Esophagus muscularis mucosa (tissue), 3 donors: ENCODE results near the gene CAMTA1.

Experiments
- POLR2AphosphoS5 ChIP-seq, 2 donors: sonication (generic); formaldehyde crosslinking; IDR thresholded peaks; one replicate each; pipeline ENCODE4 v1.6.1; 2017; ENCODE audit warnings: antibody characterized with exemption in 2 of 2
- TF ChIP-seq, protein P1 (sequence below), 3 experiments: fragments of 200-600 bp in 2 of 3; fragments of 450-650 bp in 1 of 3; sonication (generic) in 2 of 3; IDR thresholded peaks; one replicate each; pipeline ENCODE4 v1.5.1; 2017 to 2019; ENCODE audit warnings: antibody characterized with exemption in 3 of 3, mild to moderate bottlenecking in 2 of 3, moderate library complexity in 1 of 3

DNA sequence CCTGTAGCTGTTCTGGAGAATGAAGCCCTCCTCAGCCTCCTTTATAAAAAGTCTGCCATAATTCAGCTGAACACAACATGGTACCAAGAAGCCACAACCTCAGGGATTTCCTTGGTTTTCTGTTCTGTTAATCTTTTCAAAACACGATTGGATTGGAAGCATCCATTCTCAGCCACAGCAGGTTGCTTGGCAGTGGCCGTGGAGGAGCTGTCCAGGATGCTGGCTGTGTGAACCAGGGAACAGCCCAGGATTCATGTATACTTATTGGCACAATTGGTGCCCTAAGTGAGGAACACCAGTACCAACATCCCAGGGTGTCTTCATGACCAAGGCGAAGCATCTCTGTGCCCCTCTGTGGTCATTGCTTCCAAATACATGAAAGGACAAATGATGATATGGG lies 393.5 kb downstream of the CAMTA1 start:
- TF ChIP-seq, protein P1, sequence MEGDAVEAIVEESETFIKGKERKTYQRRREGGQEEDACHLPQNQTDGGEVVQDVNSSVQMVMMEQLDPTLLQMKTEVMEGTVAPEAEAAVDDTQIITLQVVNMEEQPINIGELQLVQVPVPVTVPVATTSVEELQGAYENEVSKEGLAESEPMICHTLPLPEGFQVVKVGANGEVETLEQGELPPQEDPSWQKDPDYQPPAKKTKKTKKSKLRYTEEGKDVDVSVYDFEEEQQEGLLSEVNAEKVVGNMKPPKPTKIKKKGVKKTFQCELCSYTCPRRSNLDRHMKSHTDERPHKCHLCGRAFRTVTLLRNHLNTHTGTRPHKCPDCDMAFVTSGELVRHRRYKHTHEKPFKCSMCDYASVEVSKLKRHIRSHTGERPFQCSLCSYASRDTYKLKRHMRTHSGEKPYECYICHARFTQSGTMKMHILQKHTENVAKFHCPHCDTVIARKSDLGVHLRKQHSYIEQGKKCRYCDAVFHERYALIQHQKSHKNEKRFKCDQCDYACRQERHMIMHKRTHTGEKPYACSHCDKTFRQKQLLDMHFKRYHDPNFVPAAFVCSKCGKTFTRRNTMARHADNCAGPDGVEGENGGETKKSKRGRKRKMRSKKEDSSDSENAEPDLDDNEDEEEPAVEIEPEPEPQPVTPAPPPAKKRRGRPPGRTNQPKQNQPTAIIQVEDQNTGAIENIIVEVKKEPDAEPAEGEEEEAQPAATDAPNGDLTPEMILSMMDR (IDR thresholded peaks at IDR 0.05), result no peak
- no peak for TF ChIP-seq POLR2AphosphoS5 (IDR thresholded peaks at IDR 0.05)
